Breast epithelium (tissue), 4 donors: Measurements from ENCODE around the gene NR5A2. TPM values are rescaled to one million over a fixed set of nuclear protein-coding genes. Genes with fewer than 3 reads are reported as not detected.

Source experiments
- DNase-seq, 2 donors: peaks; one replicate each; pipeline ENCODE4 v3.0.0-alpha.2; 2019; ENCODE audit warnings: low spot score in 2 of 2
- H3K27ac ChIP-seq, 2 donors: fragments of 200-600 bp; sonication (generic) in 1 of 2; one replicate each; pipeline ENCODE4 v1.5.1; 2016 to 2019; ENCODE audit warnings: mild to moderate bottlenecking in 1 of 2
- H3K27me3 ChIP-seq, 2 donors: fragments of 200-600 bp; sonication (generic) in 1 of 2; one replicate each; pipeline versions ENCODE4 v1.5.1 to v1.6.0; 2017 to 2019; ENCODE audit warnings: control low read depth in 1 of 2, mild to moderate bottlenecking in 1 of 2
- H3K36me3 ChIP-seq: fragments of 200-600 bp; one replicate; pipeline ENCODE4 v1.5.1; 2019
- H3K4me1 ChIP-seq, 2 donors: fragments of 200-600 bp; sonication (generic); one replicate each; pipeline ENCODE4 v1.5.1; 2016 to 2019; ENCODE audit warnings: control low read depth in 1 of 2
- H3K4me3 ChIP-seq, 3 donors: fragments of 200-600 bp; sonication (generic); 1 replicate in 2 of 3; 2 replicates in 1 of 3; pipeline ENCODE4 v1.5.1; 2016 to 2019; ENCODE audit warnings: mild to moderate bottlenecking in 3 of 3, moderate library complexity in 2 of 3
- H3K9me3 ChIP-seq, 2 donors: fragments of 200-600 bp; sonication (generic) in 1 of 2; one replicate each; pipeline ENCODE4 v1.5.1; 2016 to 2019; ENCODE audit warnings: control low read depth in 1 of 2
- POLR2A ChIP-seq: fragments of 450-650 bp; IDR thresholded peaks from one replicate; pipeline ENCODE4 v1.6.1; 2016; ENCODE audit warnings: antibody characterized with exemption, mild to moderate bottlenecking, moderate library complexity
- POLR2AphosphoS5 ChIP-seq, 3 donors: sonication (generic); formaldehyde crosslinking; IDR thresholded peaks; one replicate each; pipeline ENCODE4 v1.6.1; 2017; ENCODE audit warnings: antibody characterized with exemption in 3 of 3
- intact Hi-C: fragments of 100-400 bp; cut with DNase I; formaldehyde crosslinking; loops from one replicate; pipeline ENCODE4 v1.15.1; 2023; ENCODE audit warnings: low total_unique reads
- total RNA-seq, 3 donors: library from RNA; depleted of rRNA; stranded (reverse); fragments of >200 nt; gene quantifications; one replicate each; pipeline ENCODE4 v1.1.0, GENCODE V29; 2016
- TF ChIP-seq, protein P1 (sequence below), 3 donors: fragments of 450-650 bp; IDR thresholded peaks; one replicate each; pipeline ENCODE4 v1.5.1; 2016 to 2017; ENCODE audit warnings: antibody characterized with exemption in 3 of 3, mild to moderate bottlenecking in 3 of 3, moderate library complexity in 3 of 3

Gene NR5A2
- total RNA-seq, result 1 to 10 TPM; 4.1 to 5.6 (median 4.9) TPM

DNA sequence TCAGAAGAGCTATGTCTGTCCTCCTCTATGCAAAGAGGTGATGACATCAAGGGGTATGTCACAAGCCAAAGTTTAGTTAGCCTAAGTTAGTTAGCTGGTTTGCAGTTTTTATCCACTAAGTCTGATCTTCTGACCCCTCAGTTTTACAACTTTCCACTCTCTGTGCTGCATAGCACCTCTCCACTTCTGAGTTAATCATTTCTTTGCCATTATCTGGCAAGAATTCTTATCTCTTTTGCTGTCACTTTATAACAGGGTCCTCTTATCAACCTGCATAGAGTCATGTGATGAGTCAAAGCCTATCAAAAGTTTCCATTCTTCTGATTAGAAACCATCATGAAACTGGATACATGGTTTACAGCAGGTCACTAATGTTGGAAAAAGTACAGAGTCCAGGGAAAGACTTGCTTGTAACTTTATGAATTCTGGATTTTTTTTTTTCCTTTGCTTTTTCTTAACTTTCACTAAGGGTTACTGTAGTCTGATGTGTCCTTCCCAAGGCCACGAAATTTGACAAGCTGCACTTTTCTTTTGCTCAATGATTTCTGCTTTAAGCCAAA, at the start of gene NR5A2:
Gene NR5A2, plus strand, starts transcription at position 447 of the 560 bp plus-strand sequence. CDS start 138 bp downstream, outside the sequence.
- H3K4me3 ChIP-seq, result no peak within 1 kb of the TSS
- TF ChIP-seq POLR2A (no peak), POLR2AphosphoS5 (IDR thresholded peaks at IDR 0.05) (no peak)
- TF ChIP-seq, protein P1, sequence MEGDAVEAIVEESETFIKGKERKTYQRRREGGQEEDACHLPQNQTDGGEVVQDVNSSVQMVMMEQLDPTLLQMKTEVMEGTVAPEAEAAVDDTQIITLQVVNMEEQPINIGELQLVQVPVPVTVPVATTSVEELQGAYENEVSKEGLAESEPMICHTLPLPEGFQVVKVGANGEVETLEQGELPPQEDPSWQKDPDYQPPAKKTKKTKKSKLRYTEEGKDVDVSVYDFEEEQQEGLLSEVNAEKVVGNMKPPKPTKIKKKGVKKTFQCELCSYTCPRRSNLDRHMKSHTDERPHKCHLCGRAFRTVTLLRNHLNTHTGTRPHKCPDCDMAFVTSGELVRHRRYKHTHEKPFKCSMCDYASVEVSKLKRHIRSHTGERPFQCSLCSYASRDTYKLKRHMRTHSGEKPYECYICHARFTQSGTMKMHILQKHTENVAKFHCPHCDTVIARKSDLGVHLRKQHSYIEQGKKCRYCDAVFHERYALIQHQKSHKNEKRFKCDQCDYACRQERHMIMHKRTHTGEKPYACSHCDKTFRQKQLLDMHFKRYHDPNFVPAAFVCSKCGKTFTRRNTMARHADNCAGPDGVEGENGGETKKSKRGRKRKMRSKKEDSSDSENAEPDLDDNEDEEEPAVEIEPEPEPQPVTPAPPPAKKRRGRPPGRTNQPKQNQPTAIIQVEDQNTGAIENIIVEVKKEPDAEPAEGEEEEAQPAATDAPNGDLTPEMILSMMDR (IDR thresholded peaks at IDR 0.05), result no peak
- H3K27ac ChIP-seq, result no peak within 1 kb of the TSS
- H3K4me1 ChIP-seq, result no peaks in the 10 kb centered on the region
- intact Hi-C loops, result no loop called here
- H3K9me3 ChIP-seq, result no peaks in the 10 kb centered on the region
- peaks cover 0 to 49% of the 10 kb centered on the region in 2 donors for H3K27me3 ChIP-seq
- H3K36me3 ChIP-seq, result no peaks in the 10 kb centered on the region
- DNase-seq, result no peak

DNA sequence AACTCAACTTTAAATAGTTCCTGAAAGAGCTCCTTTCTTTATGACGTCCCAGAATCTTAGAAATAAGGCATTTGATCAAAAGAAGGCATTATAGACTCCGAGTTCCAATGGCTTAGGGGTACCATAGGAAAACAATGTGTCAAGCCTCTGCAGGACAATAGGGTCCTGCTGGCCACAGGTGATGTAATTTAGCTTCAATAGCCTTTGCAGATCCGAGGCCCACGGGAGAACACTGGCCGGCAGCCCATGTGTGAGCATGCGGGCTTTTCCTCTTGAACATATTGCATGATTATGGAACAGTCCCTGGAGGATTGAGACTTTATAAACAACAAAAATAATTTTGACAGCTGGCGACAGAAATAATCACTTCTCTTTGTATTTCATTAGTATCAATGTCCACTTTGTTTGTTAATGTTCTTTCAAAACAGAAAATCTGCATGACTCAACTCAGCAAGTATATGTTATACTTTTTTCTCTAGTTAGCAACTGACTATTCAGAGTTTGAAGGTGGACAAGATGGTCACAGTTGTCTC, 49.0 kb upstream of the NR5A2 start:
- no peak for TF ChIP-seq POLR2A
- TF ChIP-seq, protein P1 (IDR thresholded peaks at IDR 0.05), result no peak
- no peak for TF ChIP-seq POLR2AphosphoS5 (IDR thresholded peaks at IDR 0.05)
- no peaks in the 10 kb centered on the region for H3K36me3 ChIP-seq
- H3K27me3 ChIP-seq, result no peaks in the 10 kb centered on the region
- no peaks in the 10 kb centered on the region for H3K9me3 ChIP-seq
- no peak overlapping the region for H3K27ac ChIP-seq
- H3K4me1 ChIP-seq, result no peaks in the 10 kb centered on the region
- DNase-seq, result no peak
- H3K4me3 ChIP-seq, result no peak overlapping the region
- intact Hi-C loops, result loop anchor here (10.0 kb wide), 1 partner anchor 154 kb away; no protein-coding TSS in a partner anchor

DNA sequence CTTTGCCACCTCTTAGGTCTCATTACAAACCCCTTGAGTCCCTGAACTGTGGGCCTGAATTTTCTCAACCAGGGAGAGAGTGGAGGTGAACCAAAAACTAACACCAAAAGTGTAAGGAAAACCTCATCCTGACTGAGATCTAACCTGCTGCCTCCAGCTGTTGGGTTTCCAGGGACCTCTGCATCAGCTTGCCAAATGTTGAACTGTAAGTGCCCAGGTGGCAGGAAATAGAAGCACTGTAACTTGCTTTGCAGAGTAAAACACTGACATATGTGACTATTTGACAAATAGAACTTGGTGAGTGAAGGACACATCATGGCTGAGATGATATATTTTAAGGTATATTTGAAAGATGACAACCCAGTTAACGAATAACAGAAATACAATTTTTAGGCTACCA, 48.4 kb upstream of the NR5A2 start:
- TF ChIP-seq POLR2A (no peak), POLR2AphosphoS5 (IDR thresholded peaks at IDR 0.05) (no peak)
- TF ChIP-seq, protein P1 (IDR thresholded peaks at IDR 0.05), result no peak
- no peak for DNase-seq
- intact Hi-C loops, result loop anchor here (10.0 kb wide), 1 partner anchor 154 kb away; no protein-coding TSS in a partner anchor

DNA sequence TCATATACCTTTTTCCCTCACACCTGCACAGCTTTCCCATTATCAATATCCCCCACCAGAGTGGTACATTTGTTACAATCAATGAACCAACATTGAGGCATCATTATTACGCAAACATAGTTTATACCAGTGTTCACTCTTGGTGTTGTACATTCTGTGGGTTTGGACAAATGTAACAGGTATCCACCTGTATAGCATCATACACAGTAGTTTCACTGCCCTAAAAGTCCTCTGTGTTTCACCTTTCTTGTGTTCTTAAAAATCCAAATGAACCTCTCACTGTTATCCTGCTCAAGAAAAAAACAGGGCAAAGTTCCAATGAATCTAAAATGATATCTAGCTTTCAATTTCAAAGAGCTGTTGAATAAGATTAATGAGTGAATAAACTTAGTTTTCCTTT, 45.9 kb upstream of the NR5A2 start:
- Histone ChIP-seq H3K9me3 (no peaks in the 10 kb centered on the region), H3K27ac (no peak overlapping the region), H3K4me3 (no peak overlapping the region), H3K4me1 (no peaks in the 10 kb centered on the region), H3K36me3 (no peaks in the 10 kb centered on the region), H3K27me3 (no peaks in the 10 kb centered on the region)
- DNase-seq, result no peak
- no peak for TF ChIP-seq POLR2A
- TF ChIP-seq, protein P1 (IDR thresholded peaks at IDR 0.05), result no peak
- intact Hi-C loops, result no loop called here

More for the DNA sequence above, 48.4 kb upstream of the NR5A2 start:
- no peaks in the 10 kb centered on the region for H3K4me1 ChIP-seq
- no peak overlapping the region for H3K27ac ChIP-seq
- no peaks in the 10 kb centered on the region for H3K27me3 ChIP-seq
- H3K4me3 ChIP-seq, result no peak overlapping the region
- H3K36me3 ChIP-seq, result no peaks in the 10 kb centered on the region
- no peaks in the 10 kb centered on the region for H3K9me3 ChIP-seq

DNA sequence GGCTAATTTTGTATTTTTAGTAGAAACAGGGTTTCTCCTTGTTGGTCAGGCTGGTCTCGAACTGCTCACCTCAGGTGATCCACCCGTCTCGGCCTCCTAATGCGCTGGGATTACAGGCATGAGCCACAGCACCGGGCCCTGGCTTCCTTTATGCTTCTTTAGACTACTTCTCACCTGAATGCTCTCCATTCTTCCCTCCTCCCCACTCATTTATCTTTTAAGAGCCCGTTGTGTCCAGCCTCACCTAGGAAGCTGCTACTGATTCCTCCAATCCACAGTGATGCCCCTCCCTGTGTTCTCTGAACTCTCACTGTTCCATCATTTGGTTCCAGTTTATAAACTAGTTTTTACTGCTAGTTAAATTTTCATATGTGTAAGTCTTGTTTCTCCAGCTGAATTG, 44.9 kb upstream of the NR5A2 start:
- no peak overlapping the region for H3K4me3 ChIP-seq
- H3K9me3 ChIP-seq, result no peaks in the 10 kb centered on the region
- intact Hi-C loops, result no loop called here
- no peaks in the 10 kb centered on the region for H3K27me3 ChIP-seq
- H3K27ac ChIP-seq, result no peak overlapping the region
- H3K36me3 ChIP-seq, result no peaks in the 10 kb centered on the region
- TF ChIP-seq POLR2AphosphoS5 (IDR thresholded peaks at IDR 0.05) (no peak), POLR2A (no peak)
- TF ChIP-seq, protein P1 (IDR thresholded peaks at IDR 0.05), result no peak
- H3K4me1 ChIP-seq, result no peaks in the 10 kb centered on the region
- DNase-seq, result no peak
